OCI-LY1 (cell line): ENCODE data around the gene APC2.
"Not testable (repeated sequence)": the region's sequence is repeated elsewhere in the genome, so short reads cannot be mapped to it uniquely, and the experiment has no call there.

Experiments
- CTCF ChIP-seq: fragments of 200-600 bp; sonication (generic), shearing (Covaris generic); IDR thresholded peaks from 2 replicates; pipeline ENCODE4 v1.5.1; 2017; ENCODE audit warnings: mild to moderate bottlenecking, antibody characterized with exemption, low read length, moderate library complexity, mixed read lengths
- EZH2 ChIP-seq: fragments of 200-600 bp; sonication (generic), shearing (Covaris generic); IDR thresholded peaks from 2 replicates; pipeline ENCODE4 v1.8.0; 2017; ENCODE audit warnings: borderline replicate concordance, mixed run types, mild to moderate bottlenecking, antibody characterized with exemption, low read length, moderate library complexity, mixed read lengths

- TF ChIP-seq CTCF, EZH2: not testable (repeated sequence)
Observed at GRCh38 chr19:1519802-1520201, 69.9 kb downstream of the APC2 start.
